ENCODE measurements around the gene LALBA.
"Not testable (repeated sequence)": the region's sequence is repeated elsewhere in the genome, so short reads cannot be mapped to it uniquely, and the experiment has no call there.

Gene LALBA

GRCh38 chr12:48557919-48558318 lies 11.9 kb downstream of the LALBA start:
- TF ChIP-seq, protein P1, sequence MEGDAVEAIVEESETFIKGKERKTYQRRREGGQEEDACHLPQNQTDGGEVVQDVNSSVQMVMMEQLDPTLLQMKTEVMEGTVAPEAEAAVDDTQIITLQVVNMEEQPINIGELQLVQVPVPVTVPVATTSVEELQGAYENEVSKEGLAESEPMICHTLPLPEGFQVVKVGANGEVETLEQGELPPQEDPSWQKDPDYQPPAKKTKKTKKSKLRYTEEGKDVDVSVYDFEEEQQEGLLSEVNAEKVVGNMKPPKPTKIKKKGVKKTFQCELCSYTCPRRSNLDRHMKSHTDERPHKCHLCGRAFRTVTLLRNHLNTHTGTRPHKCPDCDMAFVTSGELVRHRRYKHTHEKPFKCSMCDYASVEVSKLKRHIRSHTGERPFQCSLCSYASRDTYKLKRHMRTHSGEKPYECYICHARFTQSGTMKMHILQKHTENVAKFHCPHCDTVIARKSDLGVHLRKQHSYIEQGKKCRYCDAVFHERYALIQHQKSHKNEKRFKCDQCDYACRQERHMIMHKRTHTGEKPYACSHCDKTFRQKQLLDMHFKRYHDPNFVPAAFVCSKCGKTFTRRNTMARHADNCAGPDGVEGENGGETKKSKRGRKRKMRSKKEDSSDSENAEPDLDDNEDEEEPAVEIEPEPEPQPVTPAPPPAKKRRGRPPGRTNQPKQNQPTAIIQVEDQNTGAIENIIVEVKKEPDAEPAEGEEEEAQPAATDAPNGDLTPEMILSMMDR (IDR thresholded peaks at IDR 0.05; ENCODE audit: low read depth, low read length, missing control alignments), result no peak
- DNase-seq (ENCODE audit: low read depth), result no peak
- H3K4me3 ChIP-seq (ENCODE audit: low read depth, low read length), result no peak overlapping the region

- no peak for DNase-seq (ENCODE audit: low read depth)
- H3K4me3 ChIP-seq (ENCODE audit: low read depth, low read length), result no peak overlapping the region
- TF ChIP-seq, protein P1 (IDR thresholded peaks at IDR 0.05; ENCODE audit: low read depth, low read length, missing control alignments), result no peak
These were observed 13.2 kb downstream of the LALBA start for GRCh38 chr12:48556631-48557030.

DNA sequence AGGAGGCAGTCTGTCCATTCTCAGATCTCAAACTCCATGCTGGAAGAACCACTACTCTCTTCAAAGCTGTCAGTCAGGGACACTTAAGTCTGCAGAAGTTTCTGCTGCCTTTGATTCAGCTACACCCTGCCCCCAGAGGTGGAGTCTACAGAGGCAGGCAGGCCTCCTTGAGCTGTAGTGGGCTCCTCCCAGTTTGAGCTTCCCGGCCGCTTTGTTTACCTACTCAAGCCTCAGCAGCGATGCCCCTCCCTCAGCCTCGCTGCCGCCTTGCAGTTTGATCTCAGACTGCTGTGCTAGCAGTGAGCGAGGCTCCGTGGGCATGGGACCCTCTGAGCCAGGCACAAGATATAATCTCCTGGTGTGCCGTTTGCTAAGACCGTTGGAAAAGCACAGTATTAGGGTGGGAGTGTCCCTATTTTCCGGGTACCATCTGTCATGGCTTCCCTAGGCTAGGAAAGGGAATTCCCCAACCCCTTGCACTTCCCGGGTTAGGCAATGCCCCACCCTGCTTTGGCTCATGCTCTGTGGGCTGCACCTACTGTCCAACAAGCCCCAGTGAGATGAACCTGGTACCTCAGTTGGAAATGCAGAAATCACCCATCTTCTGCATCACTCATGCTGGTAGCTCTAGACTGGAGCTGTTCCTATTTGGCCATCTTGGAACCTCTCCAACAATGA lies 16.0 kb downstream of the LALBA start:
- DNase-seq (ENCODE audit: low read depth); H3K4me3 ChIP-seq (ENCODE audit: low read depth, low read length): not testable (repeated sequence)

DNA sequence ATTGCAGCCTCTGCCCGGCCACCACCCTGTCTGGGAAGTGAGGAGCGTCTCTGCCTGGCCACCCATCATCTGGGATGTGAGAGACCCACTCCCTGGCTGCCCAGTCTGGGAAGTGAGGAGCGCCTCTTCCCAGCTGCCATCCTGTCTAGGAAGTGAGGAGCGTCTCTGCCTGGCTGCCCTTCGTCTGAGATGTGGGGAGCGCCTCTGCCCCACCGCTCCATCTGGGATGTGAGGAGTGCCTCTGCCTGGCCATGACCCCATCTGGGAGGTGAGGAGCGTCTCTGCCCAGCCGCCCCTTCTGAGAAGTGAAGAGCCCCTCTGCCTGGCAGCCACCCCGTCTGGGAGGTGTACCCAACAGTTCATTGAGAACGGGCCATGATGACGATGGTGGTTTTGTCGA lies 18.2 kb downstream of the LALBA start:
- not testable (repeated sequence) for H3K4me3 ChIP-seq (ENCODE audit: low read depth, low read length); DNase-seq (ENCODE audit: low read depth)

GRCh38 chr12:48547012-48547411 lies 22.8 kb downstream of the LALBA start:
- DNase-seq (ENCODE audit: low read depth); H3K4me3 ChIP-seq (ENCODE audit: low read depth, low read length): not testable (repeated sequence)

- TF ChIP-seq, protein P1 (IDR thresholded peaks at IDR 0.05; ENCODE audit: low read depth, low read length, missing control alignments), result no peak
- DNase-seq (ENCODE audit: low read depth), result no peak
- H3K4me3 ChIP-seq (ENCODE audit: low read depth, low read length), result no peak overlapping the region
These were observed 23.9 kb downstream of the LALBA start for GRCh38 chr12:48545833-48546469.

- H3K4me3 ChIP-seq (ENCODE audit: low read depth, low read length), result no peak overlapping the region
- DNase-seq (ENCODE audit: low read depth), result peak; percentile 4
- TF ChIP-seq, protein P1 (IDR thresholded peaks at IDR 0.05; ENCODE audit: low read depth, low read length, missing control alignments), result peak; percentile 86
These were observed 27.4 kb downstream of the LALBA start for GRCh38 chr12:48542300-48542928.

DNA sequence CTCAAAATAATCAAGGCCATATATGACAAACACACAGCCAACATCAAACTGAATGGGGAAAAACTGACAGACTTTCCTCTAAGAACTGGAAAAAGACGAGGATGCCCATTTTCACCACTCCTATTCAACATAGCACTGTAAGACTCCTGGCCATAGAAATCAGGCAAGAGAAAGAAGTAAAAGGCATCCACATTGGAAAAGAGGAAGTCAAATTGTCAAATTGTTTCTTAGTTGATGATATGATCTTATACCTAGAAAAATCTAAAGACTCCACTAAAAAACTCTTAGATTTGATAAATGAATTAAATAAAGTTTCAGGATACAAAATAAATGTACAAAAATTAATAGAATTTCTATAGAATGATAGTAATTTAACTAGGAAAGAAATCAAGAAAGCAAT lies 33.2 kb downstream of the LALBA start:
- TF ChIP-seq, protein P1 (IDR thresholded peaks at IDR 0.05; ENCODE audit: low read depth, low read length, missing control alignments), result no peak
- H3K4me3 ChIP-seq (ENCODE audit: low read depth, low read length), result no peak overlapping the region
- DNase-seq (ENCODE audit: low read depth), result no peak

Data from GM12864 (cell line).